HepG2 (cell line): ENCODE results near the gene LRRC8E. TPM values are rescaled to one million over a fixed set of nuclear protein-coding genes. Genes with fewer than 3 reads are reported as not detected.

Source experiments
- BATF2 ChIP-seq: sonication (generic); formaldehyde crosslinking; IDR thresholded peaks from 2 replicates; pipeline ENCODE4 v1.8.0; 2022; ENCODE audit warnings: mild to moderate bottlenecking, missing genetic modification reagents, moderate library complexity
- HNF4G ChIP-seq, 2 experiments: sonication (generic) in 1 of 2; formaldehyde crosslinking in 1 of 2; IDR thresholded peaks; 2 replicates each; pipeline versions ENCODE4 v1.4.0 to v1.6.1; 2011 to 2020; ENCODE audit warnings: borderline replicate concordance in 2 of 2, low read depth in 2 of 2, mild to moderate bottlenecking in 2 of 2, low read length in 1 of 2, missing genetic modification reagents in 1 of 2, moderate library complexity in 1 of 2
- HNRNPK ChIP-seq: fragments of 200-400 bp; formaldehyde crosslinking; IDR thresholded peaks from 2 replicates; pipeline ENCODE4 v1.6.1; 2018; ENCODE audit warnings: low read length, low read depth, moderate library complexity, mild to moderate bottlenecking; ENCODE audit not compliant: poor library complexity, severe bottlenecking
- IRX3 ChIP-seq: sonication (generic); formaldehyde crosslinking; IDR thresholded peaks from 2 replicates; pipeline ENCODE4 v1.8.1; 2023; ENCODE audit warnings: mild to moderate bottlenecking, low read depth, missing genetic modification reagents, borderline replicate concordance
- KLF16 ChIP-seq, 2 experiments: sonication (generic) in 1 of 2; formaldehyde crosslinking in 1 of 2; IDR thresholded peaks; 2 replicates each; pipeline versions ENCODE4 v1.6.1 to v1.8.0; 2016 to 2023; ENCODE audit warnings: missing genetic modification reagents in 2 of 2, missing compliant biosample characterization in 1 of 2
- ONECUT2 ChIP-seq: sonication (generic); formaldehyde crosslinking; IDR thresholded peaks from 2 replicates; pipeline ENCODE4 v1.4.0; 2020; ENCODE audit warnings: missing genetic modification reagents
- POLR2AphosphoS2 ChIP-seq: IDR thresholded peaks from 2 replicates; pipeline ENCODE4 v1.6.1; 2011; ENCODE audit warnings: low read depth, low read length, improper control_type of control experiment
- SMC3 ChIP-seq: IDR thresholded peaks from 2 replicates; pipeline ENCODE4 v1.6.1; 2011; ENCODE audit warnings: low read length, improper control_type of control experiment
- SMYD3 ChIP-seq: sonication (generic); formaldehyde crosslinking; IDR thresholded peaks from 2 replicates; pipeline ENCODE4 v1.8.1; 2023; ENCODE audit warnings: mild to moderate bottlenecking, missing genetic modification reagents
- TEAD3 ChIP-seq: optimal IDR thresholded peaks from 2 replicates; pipeline ENCODE3; 2016; ENCODE audit warnings: borderline replicate concordance
- ZBTB33 ChIP-seq: sonication (generic); formaldehyde crosslinking; IDR thresholded peaks from 2 replicates; pipeline ENCODE4 v1.4.0; 2020; ENCODE audit warnings: missing genetic modification reagents
- ZNF451 ChIP-seq: sonication (generic); formaldehyde crosslinking; IDR thresholded peaks from 2 replicates; pipeline ENCODE4 v1.5.0; 2020; ENCODE audit warnings: mild to moderate bottlenecking, missing genetic modification reagents
- ZNF614 ChIP-seq: IDR thresholded peaks from 2 replicates; pipeline ENCODE4 v1.6.1; 2018; ENCODE audit warnings: missing biosample characterization, missing genetic modification reagents, inconsistent platforms, borderline replicate concordance
- ZNF841 ChIP-seq: sonication (generic); formaldehyde crosslinking; IDR thresholded peaks from 2 replicates; pipeline ENCODE4 v1.8.1; 2023; ENCODE audit warnings: missing genetic modification reagents, borderline replicate concordance
- polyA plus RNA-seq, 8 experiments: library from polyadenylated mRNA; depleted of rRNA in 3 of 8; stranded (reverse) in 7 of 8; unstranded in 1 of 8; fragments of >200 nt; fragmentation: Illumina TruSeq in 4 of 8; extraction: Trizol in 4 of 8; gene quantifications; 2 replicates each; pipeline versions ENCODE4 v1.2.1 to v1.2.3, GENCODE V29; 2011 to 2016; ENCODE audit warnings: low read depth in 4 of 8, missing spikeins in 1 of 8, mixed read lengths in 1 of 8; ENCODE audit not compliant: insufficient read depth in 1 of 8
- total RNA-seq, 5 experiments: library from RNA; depleted of rRNA; stranded (reverse); fragments of >200 nt; fragmentation: Illumina TruSeq; extraction: Trizol; gene quantifications; 2 replicates each; pipeline ENCODE4 v1.2.3, GENCODE V29; 2016; ENCODE audit warnings: low read depth in 1 of 5
- TF ChIP-seq, protein P1 (sequence below): sonication (generic); formaldehyde crosslinking; IDR thresholded peaks from 2 replicates; pipeline ENCODE4 v1.4.0; 2020; ENCODE audit warnings: missing genetic modification reagents
- TF ChIP-seq, protein P2 (sequence below): sonication (generic); formaldehyde crosslinking; IDR thresholded peaks from 2 replicates; pipeline ENCODE4 v1.5.0; 2020; ENCODE audit warnings: missing genetic modification reagents, mild to moderate bottlenecking, borderline replicate concordance
- TF ChIP-seq, protein P3 (sequence below): sonication (generic); formaldehyde crosslinking; IDR thresholded peaks from 2 replicates; pipeline ENCODE4 v1.4.0; 2020; ENCODE audit warnings: mild to moderate bottlenecking, missing genetic modification reagents

Gene LRRC8E
- total and polyA plus RNA-seq, 2 of the 13 experiments (the other 11 are each of a cell fraction or from before 2014, with no cell fraction given): 8.0 to 10.3 TPM

DNA sequence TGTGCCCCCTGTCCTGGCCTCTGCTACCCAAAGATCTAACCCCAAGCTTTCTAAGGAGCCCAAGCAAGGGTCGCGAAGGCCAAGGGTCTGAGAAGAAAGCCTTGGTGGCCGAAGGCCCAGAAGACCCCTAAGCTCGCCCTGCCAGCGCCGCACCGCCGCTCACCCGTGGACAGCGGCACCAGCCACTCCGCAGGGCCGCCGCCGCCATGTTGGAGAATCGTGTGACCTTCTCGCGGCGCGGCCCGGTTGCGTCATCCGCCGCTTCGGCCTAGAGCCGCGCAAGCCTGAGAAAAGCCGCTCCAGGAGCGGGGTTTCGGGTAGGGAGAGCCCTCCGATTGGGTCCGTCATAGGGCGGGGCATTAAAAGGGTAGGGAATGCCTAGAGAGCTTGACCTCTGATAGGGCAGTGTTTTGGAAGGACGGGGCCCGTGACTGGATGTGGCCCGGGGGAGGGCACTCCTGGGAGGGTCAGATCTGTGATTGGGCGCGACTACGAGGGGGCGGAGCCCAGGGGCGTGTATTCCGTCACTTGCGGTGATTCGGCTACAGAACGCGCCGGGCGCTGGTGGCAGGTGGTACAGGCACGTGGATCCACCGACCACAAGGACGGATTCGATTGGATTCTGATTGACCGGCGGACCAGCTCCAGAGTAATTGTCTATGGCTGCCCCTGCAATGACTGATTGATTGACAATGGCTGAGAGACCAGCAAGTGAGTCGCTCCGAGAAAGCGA lies 55.3 kb downstream of the LRRC8E start, which contains the start of gene TIMM44 (continued):
- TF ChIP-seq ZNF614 (CRISPR knock-in tag): 0 out of 2 replicates have a peak, but pooled peaks have one; percentile 23
- TF ChIP-seq, protein P1, sequence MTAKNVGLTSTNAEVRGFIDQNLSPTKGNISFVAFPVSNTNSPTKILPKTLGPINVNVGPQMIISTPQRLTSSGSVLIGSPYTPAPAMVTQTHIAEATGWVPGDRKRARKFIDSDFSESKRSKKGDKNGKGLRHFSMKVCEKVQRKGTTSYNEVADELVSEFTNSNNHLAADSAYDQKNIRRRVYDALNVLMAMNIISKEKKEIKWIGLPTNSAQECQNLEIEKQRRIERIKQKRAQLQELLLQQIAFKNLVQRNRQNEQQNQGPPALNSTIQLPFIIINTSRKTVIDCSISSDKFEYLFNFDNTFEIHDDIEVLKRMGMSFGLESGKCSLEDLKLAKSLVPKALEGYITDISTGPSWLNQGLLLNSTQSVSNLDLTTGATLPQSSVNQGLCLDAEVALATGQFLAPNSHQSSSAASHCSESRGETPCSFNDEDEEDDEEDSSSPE (CRISPR knock-in tag): peak; percentile 74
- TF ChIP-seq HNRNPK: no peak
- no peak for TF ChIP-seq ZNF841 (CRISPR knock-in tag)
- TF ChIP-seq ZNF451 (CRISPR knock-in tag): 0 out of 2 replicates have a peak, but pooled peaks have one; percentile 32
- TF ChIP-seq ZBTB33 (CRISPR knock-in tag): no peak; the same call in 1 of the 2 replicates
- TF ChIP-seq, protein P2, sequence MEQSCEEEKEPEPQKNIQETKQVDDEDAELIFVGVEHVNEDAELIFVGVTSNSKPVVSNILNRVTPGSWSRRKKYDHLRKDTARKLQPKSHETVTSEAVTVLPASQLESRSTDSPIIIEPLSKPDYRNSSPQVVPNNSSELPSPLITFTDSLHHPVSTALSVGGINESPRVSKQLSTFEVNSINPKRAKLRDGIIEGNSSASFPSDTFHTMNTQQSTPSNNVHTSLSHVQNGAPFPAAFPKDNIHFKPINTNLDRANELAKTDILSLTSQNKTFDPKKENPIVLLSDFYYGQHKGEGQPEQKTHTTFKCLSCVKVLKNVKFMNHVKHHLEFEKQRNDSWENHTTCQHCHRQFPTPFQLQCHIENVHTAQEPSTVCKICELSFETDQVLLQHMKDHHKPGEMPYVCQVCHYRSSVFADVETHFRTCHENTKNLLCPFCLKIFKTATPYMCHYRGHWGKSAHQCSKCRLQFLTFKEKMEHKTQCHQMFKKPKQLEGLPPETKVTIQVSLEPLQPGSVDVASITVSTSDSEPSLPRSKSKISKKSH (CRISPR knock-in tag): peak; percentile 2; the same call in 1 of the 2 replicates
- peak; percentile 82; the same call in 1 of the 2 replicates for TF ChIP-seq POLR2AphosphoS2
- peak; percentile 72; the same call in 1 of the 2 replicates for TF ChIP-seq IRX3 (CRISPR knock-in tag)
- no peak for TF ChIP-seq SMC3
- TF ChIP-seq TEAD3: no peak
- no peak for TF ChIP-seq HNF4G (IDR thresholded peaks at IDR 0.05; ENCODE audit: borderline replicate concordance, low read depth, low read length)
- no peak; the same call in 1 of the 2 replicates for TF ChIP-seq HNF4G (CRISPR knock-in tag; IDR thresholded peaks at IDR 0.05; ENCODE audit: borderline replicate concordance, low read depth)
- TF ChIP-seq, protein P3, sequence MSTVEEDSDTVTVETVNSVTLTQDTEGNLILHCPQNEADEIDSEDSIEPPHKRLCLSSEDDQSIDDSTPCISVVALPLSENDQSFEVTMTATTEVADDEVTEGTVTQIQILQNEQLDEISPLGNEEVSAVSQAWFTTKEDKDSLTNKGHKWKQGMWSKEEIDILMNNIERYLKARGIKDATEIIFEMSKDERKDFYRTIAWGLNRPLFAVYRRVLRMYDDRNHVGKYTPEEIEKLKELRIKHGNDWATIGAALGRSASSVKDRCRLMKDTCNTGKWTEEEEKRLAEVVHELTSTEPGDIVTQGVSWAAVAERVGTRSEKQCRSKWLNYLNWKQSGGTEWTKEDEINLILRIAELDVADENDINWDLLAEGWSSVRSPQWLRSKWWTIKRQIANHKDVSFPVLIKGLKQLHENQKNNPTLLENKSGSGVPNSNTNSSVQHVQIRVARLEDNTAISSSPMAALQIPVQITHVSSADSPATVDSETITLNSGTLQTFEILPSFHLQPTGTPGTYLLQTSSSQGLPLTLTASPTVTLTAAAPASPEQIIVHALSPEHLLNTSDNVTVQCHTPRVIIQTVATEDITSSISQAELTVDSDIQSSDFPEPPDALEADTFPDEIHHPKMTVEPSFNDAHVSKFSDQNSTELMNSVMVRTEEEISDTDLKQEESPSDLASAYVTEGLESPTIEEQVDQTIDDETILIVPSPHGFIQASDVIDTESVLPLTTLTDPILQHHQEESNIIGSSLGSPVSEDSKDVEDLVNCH: no peak
- TF ChIP-seq SMYD3 (CRISPR knock-in tag): no peak; the same call in 1 of the 2 replicates
- TF ChIP-seq BATF2 (CRISPR knock-in tag): no peak; the same call in 1 of the 2 replicates
- peak in 1 of 2 experiments; percentile 94; a peak in 2 of 4 replicates for TF ChIP-seq KLF16 (CRISPR knock-in tag; IDR thresholded peaks at IDR 0.05)
- 0 out of 2 replicates have a peak, but pooled peaks have one; percentile 16 for TF ChIP-seq ONECUT2 (CRISPR knock-in tag)
